DMS79 treated with DMSO at 0.1 percent for 48 hours (cell line): ENCODE measurements around the gene SBF1.
"Not testable (repeated sequence)": the region's sequence is repeated elsewhere in the genome, so short reads cannot be mapped to it uniquely, and the experiment has no call there.

Experiments
- DNase-seq: peaks from one replicate; lab custom pipeline; 2025; lab: John Stamatoyannopoulos, UW

Gene SBF1

DNA sequence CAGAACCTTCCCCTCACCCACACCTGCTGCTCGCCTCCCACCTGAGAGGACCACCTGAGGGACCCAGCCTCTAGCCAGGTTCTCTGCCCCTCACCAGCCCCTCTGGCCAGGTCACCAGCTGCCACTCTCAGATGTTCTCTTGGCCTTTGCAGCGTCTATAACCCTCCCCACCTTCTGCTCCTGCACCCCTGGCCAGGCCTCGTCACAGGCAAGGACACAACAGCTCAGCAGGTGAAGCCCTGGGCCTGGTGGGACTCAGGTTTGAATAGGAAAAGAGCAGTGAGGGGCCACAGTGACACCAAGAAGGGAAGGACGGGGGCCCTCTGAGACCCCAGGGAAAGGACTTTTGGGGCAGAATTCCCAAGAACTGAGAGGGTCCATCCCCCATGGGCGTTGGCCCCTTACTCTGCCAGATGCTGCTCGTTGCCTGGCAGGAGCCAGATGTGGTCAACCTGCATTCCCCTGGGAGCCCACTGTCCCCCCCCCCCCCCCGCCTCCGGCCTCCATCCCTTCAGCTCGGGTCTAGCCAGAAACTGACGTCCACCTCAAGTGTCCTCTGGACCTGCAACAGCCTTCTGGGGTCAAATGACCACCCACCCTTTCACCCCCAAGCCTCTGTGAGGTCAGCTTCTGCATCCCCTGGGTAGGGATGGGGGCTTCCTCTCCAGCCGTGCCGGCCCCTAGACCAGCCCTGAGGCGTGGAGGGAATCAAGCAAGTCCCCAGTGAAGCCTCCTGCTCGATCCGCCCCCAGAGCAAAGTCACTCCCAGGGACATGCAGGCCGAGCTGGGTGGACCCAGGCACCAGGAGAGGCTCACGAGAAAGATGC lies 28.7 kb downstream of the SBF1 start:
- no peak for DNase-seq

DNA sequence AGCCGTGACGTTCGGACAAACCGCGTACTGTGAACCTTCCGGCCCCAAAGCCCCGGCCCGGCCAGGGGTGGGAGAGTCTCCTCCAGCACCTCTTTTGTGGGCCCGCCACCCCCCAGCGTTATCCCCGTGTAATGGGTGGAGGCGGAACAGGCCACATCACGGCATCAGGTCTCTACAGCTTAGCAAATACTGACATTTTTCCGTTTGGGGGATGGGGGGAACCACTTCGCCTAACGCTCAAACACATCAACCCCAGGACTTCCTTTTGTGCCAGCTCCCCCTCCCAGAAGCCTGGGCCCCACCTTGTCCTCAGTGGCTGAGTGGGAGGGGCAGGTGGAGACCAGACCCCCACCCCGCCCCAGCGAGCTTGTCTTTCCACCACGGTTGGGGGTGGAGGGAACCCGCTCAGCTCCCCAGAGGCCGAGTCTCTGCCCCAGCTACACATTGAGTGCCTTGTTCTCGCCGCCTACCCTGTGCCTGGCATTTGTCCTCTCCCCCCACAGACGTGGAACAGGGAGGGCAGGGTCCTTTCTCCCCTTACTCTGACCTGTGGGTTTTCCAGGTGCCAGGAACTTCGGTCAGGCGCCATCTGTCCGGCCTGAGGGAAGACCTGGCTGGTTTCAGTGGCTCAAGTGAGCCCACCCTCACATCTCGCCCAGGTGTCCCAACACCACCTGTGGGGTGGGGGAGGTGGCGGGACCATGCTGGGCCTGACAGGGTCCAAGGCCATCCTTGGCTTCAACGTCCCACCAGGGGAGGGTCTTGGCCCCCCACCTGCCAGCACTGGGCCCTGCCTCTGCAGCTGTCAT lies 29.6 kb downstream of the SBF1 start:
- DNase-seq = no peak

DNA sequence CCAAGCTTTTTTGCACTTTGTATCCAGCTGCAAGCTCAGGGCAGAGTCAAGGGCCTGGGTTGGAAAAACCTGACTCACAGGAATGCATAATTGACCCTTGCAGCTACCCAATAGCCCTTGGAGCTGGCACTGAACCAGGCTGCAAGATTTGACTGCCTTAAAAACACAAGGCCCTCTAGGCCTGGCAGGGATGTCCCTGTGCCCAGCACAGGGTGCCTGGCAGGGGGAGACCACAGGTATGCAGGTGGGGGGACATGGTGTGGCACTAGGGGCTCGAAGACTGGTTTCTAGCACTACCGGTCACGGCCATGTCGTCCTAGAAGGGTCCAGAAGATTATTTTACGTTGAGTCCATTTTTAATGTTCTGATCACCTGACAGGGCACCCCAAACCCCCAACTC lies 30.2 kb downstream of the SBF1 start:
- no peak for DNase-seq

DNA sequence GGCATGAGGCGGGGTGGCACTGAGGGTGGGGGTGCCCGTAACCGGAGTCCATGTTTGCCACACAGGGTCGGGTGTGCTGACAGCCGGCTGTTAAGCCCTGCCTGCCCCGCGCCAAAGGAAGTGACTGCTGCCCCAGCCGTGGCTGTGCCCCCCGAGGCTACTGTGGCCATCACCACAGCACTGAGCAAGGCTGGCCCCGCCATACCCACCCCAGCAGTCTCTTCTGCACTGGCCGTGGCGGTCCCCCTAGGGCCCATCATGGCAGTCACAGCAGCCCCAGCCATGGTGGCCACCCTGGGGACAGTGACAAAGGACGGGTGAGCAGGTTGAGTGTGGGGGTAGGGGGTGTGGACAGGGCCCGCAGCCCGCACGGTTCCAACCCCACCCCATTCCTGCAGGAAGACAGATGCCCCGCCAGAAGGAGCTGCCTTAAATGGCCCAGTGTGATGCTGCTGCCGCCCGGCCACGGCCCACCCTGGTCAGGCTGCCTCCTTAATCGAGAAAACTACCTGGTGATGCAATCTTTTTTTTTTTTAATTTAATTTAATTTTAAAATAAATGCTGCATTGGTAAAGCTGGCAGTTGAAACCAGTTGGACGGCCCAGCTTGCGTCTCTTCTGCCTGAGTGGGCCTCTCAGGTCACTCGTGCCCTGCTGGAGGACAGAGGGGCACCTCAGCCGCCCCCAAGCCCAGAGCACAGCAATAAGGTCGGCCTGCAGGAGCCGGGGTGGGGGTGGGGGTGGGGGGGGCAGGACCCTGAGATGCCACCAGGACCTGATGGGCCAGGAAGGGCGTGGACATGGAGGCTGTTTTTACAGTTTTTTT lies 30.8 kb downstream of the SBF1 start:
- DNase-seq = no peak

DNA sequence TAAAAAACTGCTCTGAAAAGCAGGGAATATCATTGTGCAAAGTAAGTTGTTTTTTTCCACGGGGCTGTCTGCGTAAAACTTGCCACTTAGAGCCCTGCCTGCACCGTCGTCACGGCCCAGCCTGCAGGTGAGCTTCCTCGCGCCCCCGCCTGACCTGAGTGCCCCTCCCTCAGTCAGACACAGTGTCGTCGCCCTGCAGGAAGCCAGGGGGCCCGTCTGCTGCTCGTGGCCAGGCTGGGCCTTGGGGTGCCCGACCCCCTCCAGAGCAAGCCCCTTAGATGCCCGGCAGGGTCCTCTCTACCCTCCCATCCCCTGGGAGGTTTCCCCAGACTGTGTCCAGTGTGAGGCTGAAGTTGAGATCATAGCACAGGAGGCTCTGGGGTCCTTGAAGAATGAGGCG lies 31.6 kb downstream of the SBF1 start:
- no peak for DNase-seq

DNA sequence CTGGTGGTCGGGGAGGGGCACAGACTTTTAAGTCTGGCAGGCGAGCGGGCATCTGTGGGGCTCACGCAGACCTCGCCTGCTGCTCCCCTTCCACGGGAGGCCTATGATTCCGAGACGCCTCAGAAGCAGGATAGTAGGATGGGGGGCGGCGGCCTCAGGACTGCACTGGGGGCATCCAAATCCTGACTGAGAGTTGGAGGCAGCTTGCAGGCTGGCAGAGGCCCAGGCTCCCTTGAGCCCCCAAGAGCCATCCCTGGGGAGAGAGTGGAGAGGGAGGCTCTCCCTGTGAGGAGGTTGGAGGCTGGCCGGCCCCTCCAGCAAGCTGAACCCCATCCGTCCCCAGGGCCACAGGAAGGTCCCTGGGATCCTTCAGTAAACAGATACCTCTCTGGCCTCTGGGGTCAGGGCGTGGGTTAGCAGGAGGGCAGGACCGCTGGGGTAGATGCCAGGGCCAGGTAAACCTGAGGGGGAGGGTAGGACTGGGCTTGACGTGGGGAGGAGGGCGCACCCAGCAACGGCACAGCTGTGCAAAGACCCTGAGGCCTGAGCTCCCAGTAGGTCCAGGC lies 33.3 kb downstream of the SBF1 start:
- no peak for DNase-seq

DNA sequence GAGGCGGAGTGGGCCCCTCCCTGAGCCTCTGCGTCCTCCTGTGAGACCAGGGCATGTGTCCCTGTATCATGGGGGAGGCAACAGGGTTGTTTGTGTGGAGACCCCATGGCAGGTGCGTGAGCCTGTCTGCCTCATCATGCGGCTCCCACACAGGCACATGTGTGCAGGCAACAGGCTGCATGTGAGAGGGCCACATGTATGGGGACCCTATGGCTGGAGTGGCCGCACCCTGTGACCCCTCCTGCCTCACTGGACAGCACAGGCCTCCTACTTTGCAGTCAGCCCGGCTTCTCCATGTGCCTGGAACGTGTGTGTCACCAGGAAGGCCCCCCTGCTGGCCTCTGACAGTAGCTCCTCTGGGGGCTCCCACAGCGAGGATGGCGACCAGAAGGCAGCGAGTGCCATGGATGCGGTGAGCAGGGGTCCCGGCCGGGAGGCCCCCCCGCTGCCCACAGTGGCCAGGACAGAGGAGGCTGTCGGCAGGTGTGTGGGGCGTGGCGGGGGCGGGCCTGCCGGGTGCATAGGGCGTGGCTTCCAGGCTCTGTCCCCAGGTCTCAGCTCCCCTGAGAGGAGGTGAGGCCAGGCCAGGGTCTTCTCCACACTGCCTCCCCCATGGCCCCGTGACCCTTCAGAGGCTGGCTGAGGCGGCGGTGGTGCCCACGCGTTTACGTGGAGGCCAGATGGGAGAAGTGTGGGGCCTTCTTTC lies 34.1 kb downstream of the SBF1 start:
- no peak for DNase-seq

DNA sequence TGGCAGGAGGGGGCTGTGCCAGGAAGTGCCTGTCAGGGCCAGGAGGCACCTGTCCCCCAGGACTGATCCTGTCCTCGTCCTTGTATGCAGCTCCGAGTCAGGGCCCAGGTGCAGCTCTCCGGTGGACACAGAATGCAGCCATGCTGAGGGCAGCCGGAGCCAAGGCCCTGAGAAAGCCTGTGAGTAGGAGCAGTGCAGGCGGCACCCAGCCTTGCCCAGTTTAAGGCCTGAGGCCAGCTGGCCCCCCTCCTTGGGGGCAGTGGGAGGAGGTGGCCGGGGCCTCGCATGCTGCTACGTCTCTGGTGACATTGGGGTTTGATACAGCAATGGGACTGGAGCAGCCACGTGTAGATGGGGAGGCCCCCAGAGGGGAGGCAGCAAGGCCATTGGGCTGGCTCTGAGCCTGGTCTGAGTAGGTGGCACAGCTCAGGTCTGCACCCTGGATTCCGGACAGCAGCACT lies 34.9 kb downstream of the SBF1 start:
- no peak for DNase-seq

DNA sequence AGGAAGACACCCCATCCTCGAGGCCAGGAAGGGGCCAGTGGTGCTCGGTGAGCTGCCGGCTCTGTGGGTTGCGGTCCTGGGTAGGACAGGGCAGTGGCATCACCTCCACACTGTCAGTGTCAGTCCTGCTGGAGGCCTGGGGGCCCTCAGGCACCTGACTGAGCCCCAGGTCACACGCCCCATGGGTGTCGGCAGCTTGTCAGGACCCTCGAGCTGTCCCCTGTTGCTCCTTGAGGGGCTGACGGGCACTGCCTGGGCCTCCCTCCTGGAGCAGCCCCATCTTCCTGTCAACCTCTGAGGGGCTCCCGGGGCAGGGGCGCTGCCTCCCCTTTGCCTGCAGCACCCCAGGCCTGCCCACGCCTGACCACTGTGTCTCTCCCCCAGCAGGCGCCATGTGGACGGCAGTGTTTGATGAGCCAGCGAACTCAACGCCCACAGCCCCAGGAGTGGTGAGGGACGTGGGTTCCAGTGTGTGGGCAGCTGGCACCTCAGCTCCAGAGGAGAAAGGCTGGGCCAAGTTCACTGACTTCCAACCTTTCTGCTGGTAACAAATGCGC lies 35.4 kb downstream of the SBF1 start:
- DNase-seq = no peak

DNA sequence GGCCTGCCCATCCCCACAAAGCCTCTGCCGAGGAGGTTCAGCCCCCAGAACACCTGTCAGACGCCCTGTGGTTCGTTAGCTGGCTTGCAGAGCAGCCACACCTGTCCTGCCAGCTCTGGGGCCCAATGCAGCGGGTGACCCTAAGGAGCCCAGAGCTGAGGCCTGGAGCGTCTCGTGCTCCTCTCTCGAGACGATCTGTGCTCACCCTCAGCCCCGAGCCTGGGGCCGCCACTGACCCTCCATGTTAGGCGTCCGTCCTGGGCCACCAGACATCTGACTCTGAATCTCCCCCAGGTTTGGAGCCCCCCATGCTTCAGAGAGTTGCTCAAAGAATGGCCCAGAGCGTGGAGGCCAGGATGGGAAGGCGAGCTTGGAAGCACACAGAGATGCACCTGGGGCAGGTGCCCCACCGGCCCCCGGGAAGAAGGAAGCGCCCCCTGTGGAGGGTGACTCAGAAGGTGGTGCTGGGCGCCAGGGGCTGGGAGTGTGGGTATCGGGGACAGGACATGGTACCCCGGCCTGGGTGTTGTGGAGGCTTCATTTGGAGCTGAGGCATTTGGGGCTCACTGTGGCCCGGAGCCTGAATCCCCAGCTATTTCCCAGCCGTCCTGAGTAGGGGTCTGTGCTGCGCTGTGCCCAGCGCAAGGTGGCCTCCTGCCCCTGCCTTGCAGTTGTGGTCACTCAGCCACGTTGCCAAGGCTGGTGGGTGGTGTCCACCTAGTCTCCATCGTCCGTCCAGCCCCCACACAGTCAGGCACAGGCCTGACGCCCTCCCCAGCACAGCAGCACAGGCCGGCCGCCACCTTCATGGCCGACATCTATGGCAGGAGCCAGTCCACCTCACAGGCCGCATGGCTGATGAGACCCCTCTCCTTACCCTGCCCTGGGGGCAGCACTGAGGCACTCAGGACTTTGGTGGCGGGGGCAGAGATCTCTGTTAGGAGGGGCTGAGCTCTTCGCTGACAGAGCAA lies 36.2 kb downstream of the SBF1 start:
- DNase-seq = no peak

DNA sequence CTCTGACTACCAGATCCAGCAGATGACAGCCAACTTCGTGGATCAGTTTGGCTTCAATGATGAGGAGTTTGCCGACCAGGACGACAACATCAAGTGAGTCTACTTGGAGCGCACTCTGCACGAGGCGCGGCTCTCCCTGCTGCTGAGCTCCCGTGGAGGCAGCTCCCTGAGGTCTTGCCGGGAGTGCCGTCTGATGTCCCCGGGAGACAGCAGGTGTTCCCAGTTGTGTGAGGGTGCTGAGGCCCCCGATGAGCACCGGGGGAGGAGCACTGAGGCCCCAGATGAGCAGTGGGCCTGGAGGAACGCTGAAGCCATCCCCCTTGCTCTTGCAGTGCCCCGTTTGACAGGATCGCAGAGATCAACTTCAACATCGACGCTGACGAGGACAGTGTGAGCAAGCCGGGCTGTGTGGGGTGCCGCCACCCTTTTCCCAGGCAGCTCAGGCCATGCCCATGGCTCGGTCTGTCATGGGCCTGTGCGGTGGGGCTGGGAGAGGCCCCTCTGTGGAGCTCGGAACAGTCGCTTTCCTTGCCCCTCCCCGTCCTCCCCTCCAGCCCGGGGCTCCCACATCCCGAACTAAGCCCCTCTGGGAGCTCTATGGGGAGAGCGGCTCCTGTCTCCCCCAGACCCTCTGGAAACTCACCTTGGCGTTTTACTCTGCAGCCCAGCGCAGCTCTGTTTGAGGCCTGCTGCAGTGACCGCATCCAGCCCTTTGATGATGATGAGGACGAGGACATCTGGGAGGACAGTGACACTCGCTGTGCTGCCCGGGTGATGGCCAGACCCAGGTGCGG lies 37.1 kb downstream of the SBF1 start:
- no peak for DNase-seq

DNA sequence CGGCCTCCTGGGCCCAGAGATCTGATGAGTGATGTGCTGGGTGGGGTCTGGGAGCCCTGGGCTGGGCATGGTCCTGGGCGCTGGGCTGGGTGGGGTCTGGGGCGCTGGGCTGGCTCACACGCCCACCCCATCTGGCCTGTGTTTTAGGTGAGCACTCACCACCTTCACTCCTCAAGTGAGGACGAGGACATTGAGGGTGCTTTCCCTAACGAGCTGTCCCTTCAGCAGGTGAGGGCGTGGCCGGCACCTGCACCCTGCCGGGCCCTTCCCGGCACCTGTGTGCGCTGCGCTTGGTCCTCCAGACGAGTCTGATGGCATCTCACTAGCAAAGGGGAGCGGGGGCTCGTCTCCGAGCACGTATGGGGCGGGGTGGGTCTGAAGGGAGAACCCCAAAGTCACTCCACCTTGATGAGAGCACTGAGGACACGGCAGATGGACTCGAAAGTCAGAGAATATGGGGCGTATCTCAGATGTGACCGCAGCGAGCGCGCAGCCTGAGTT lies 37.9 kb downstream of the SBF1 start:
- DNase-seq = no peak

DNA sequence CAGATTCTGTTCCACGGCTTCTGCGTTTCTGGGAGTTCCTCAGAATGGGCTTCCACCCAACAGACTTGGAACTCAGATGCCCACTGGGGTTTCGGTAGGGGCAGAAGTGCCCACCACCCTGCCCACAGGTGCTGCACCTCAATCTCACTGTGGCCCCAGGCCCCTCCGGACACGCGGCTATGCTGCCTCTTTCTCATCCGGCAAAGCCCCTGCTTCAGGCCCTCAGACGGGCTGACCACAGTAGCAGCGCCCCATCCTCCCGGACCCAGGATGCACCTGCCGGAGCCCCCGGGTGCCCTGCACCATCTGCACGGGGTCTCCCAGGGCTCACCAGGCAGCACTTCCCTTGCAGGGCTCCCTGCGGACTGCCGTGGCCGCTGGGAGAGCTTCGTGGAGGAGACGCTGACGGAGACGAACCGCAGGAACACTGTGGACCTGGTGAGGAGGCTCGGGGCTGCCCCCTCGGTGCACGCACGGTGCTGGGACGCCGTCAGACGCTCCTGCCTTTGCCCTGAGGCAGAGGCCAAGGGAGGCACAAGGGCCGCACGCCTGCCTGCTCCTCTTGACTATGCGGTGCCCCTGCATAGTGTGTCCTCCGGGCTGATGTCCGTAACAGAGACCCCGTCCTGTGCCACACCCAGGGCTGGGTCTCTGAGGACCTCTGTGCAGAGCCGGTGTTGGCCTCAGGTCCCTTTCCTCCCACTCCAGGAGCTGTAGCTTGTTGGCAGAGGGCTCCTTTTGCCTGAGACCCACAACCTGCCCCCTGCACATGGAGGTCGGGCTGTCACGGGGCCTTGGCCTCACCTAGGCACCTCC lies 38.6 kb downstream of the SBF1 start:
- DNase-seq = no peak

DNA sequence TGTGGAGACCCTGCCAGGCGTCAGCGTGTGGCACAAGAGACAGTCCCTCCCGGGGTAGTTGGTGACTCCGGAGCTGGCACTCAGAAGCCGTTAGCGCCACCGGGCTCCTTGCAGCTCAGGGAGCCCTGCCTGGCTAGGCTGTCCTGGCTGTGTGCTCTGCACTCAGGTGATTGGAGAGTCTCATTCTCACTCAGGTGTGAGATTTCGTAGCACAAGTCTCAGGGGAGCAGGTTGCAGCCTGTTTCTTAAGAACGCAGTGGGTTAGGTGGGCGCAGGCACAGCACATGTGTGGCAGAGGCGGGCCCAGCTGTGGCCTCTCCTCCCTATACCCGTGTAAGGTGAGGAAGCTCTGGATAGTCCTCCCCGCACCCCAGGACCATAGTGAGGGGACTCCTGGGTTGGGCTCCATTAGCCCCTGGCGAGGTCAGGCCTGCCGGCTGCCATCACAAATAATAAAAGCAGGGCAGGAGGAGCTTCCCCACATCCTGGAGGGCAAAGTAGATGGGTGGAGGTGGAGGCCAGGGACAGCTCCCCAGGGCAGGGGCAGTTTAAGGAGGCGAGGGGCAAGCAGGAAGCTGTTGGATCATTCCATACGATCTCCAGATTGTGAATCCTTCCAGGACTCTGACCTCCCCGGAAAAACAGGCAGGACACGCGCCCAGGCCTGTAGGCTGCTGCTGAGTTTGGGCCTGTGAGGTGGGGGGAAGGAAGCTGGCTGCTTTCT lies 39.4 kb downstream of the SBF1 start:
- no peak for DNase-seq

DNA sequence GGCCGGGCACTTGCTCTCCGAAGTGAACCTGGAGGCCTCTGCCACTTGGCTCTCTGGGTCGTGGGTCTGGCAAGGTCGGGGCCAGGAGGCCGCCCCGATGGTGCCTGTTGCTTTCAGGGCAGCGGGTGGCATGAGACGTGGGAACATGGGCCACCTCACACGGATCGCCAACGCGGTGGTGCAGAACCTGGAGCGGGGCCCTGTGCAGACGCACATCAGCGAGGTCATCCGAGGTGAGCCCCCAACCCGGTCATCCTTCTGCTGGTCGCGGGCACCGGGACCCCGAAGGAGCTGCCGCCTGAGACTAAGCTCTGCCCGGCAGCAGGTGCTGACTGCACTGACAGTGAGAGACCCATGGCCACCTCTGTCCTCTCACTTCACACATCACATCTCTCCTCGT lies 40.0 kb downstream of the SBF1 start:
- DNase-seq = no peak

DNA sequence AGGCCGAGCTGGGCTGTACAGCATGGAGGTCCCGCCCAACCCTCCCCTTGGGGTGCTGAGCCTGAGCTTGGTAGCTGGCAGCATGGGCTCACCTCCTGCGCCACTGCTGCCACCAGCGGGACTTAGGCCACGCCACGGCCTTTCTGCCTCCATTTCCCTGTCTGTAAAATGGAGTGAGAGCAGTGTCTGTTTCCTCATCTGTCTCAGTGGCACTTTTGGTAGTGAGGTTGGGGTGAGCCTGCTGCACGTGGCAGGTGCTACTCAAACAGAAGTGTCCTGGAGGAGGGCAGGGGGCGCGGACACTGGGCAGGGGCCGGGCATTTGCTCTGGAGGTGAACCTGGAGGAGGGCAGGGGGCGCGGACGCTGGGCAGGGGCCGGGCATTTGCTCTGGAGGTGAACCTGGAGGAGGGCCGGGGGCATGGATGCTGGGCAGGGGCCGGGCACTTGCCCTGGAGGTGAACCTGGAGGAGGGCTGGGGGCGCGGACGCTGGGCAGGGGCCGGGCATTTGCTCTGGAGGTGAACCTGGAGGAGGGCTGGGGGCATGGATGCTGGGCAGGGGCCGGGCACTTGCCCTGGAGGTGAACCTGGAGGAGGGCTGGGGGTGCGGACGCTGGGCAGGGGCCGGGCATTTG lies 41.8 kb downstream of the SBF1 start:
- not testable (repeated sequence) for DNase-seq
